HEK293 (cell line): ENCODE measurements around the gene GAPVD1.
"Not testable (repeated sequence)": the region's sequence is repeated elsewhere in the genome, so short reads cannot be mapped to it uniquely, and the experiment has no call there.

Experiments
- CTCF ChIA-PET: fragments of 350-600 bp; formaldehyde crosslinking; extraction: SDS; loops from one replicate; lab custom pipeline; 2021; ENCODE audit warnings: antibody characterized with exemption; lab: Yijun Ruan, JAX
- POLR2A ChIA-PET: fragments of 300-600 bp; formaldehyde crosslinking; extraction: SDS; loops from one replicate; lab custom pipeline; 2020; ENCODE audit warnings: antibody characterized with exemption, inconsistent platforms; lab: Yijun Ruan, JAX
- H3K27ac ChIP-seq: fragments of 200-500 bp; sonication (Bioruptor generic); 2 replicates; pipeline ENCODE4 v1.5.1; 2014; ENCODE audit warnings: low read depth, low read length, control low read depth, inconsistent platforms; ENCODE audit errors: extremely low read depth
- H3K36me3 ChIP-seq, 2 experiments: fragments of 200-500 bp in 1 of 2; sonication (Bioruptor generic) in 1 of 2; 1 replicate in 1 of 2; 2 replicates in 1 of 2; pipeline ENCODE4 v1.5.1; 2014 to 2017; ENCODE audit warnings: inconsistent platforms in 2 of 2, low read length in 2 of 2; ENCODE audit not compliant: control insufficient read depth in 2 of 2, insufficient read depth in 1 of 2
- H3K4me1 ChIP-seq: fragments of 200-500 bp; sonication (Bioruptor generic); 2 replicates; pipeline ENCODE4 v1.5.1; 2014; ENCODE audit warnings: mild to moderate bottlenecking, low read length, inconsistent platforms; ENCODE audit not compliant: control insufficient read depth, insufficient read depth
- H3K4me3 ChIP-seq: 2 replicates; pipeline ENCODE4 v1.5.1; 2011; ENCODE audit warnings: low read depth, mild to moderate bottlenecking, control low read depth, low read length, moderate library complexity
- H3K9me3 ChIP-seq: fragments of 200-500 bp; sonication (Bioruptor generic); 2 replicates; pipeline ENCODE4 v1.5.1; 2014; ENCODE audit warnings: low read depth, low read length, inconsistent platforms; ENCODE audit not compliant: control insufficient read depth, insufficient read depth
- BCL11A ChIP-seq: fragments of 450-650 bp; formaldehyde crosslinking; IDR thresholded peaks from 2 replicates; pipeline ENCODE4 v1.5.1; 2016; ENCODE audit warnings: low read depth, missing biosample characterization, missing genetic modification characterization
- HOXC10 ChIP-seq: sonication (generic); formaldehyde crosslinking; IDR thresholded peaks from 2 replicates; pipeline ENCODE4 v1.8.1; 2023; ENCODE audit warnings: mild to moderate bottlenecking, missing genetic modification reagents
- IKZF3 ChIP-seq: fragments of 450-650 bp; IDR thresholded peaks from 2 replicates; pipeline ENCODE4 v1.5.0; 2018; ENCODE audit warnings: missing biosample characterization, mild to moderate bottlenecking, missing genetic modification characterization, moderate library complexity
- INSM2 ChIP-seq: fragments of 450-650 bp; formaldehyde crosslinking; IDR thresholded peaks from 2 replicates; pipeline ENCODE4 v1.5.1; 2016; ENCODE audit warnings: missing biosample characterization, missing genetic modification characterization
- PRDM6 ChIP-seq: fragments of 450-650 bp; formaldehyde crosslinking; IDR thresholded peaks from 2 replicates; pipeline ENCODE4 v1.5.1; 2017; ENCODE audit warnings: missing biosample characterization, missing genetic modification characterization
- ZNF114 ChIP-seq: fragments of 450-650 bp; formaldehyde crosslinking; IDR thresholded peaks from 2 replicates; pipeline ENCODE4 v1.5.0; 2017; ENCODE audit warnings: missing biosample characterization, missing genetic modification characterization
- ZNF138 ChIP-seq: fragments of 450-650 bp; formaldehyde crosslinking; IDR thresholded peaks from 2 replicates; pipeline ENCODE4 v1.5.1; 2016; ENCODE audit warnings: missing biosample characterization, missing genetic modification characterization, borderline replicate concordance
- ZNF18 ChIP-seq: fragments of 450-650 bp; formaldehyde crosslinking; IDR thresholded peaks from 2 replicates; pipeline ENCODE4 v1.5.1; 2016; ENCODE audit warnings: missing biosample characterization, missing genetic modification characterization
- ZNF26 ChIP-seq: fragments of 450-650 bp; formaldehyde crosslinking; IDR thresholded peaks from 2 replicates; pipeline ENCODE4 v1.5.1; 2016; ENCODE audit warnings: missing biosample characterization, missing genetic modification characterization
- ZNF610 ChIP-seq: fragments of 450-650 bp; formaldehyde crosslinking; IDR thresholded peaks from 2 replicates; pipeline ENCODE4 v1.5.1; 2016; ENCODE audit warnings: missing biosample characterization, missing genetic modification characterization, borderline replicate concordance
- ZNF707 ChIP-seq: fragments of 450-650 bp; formaldehyde crosslinking; IDR thresholded peaks from 2 replicates; pipeline ENCODE4 v1.5.1; 2016; ENCODE audit warnings: missing biosample characterization, missing genetic modification characterization
- ZNF830 ChIP-seq: fragments of 450-650 bp; IDR thresholded peaks from 2 replicates; pipeline ENCODE4 v1.5.0; 2018; ENCODE audit warnings: missing biosample characterization, missing genetic modification characterization, low read depth, mild to moderate bottlenecking, moderate library complexity

GAPVD1 gene

GRCh38 chr9:125280945-125281344, 19.3 kb downstream of the GAPVD1 start (continued):
- TF ChIP-seq INSM2 (tag by site-specific recombination): no peak
- TF ChIP-seq ZNF26 (tag by site-specific recombination): no peak
- TF ChIP-seq HOXC10 (CRISPR knock-in tag): no peak

GRCh38 chr9:125284855-125285254, 23.2 kb downstream of the GAPVD1 start:
- POLR2A ChIA-PET: no interaction called here
- peaks cover under 1 to 3% of the 10 kb centered on the region in 2 experiments; a peak in 2 of 3 replicates for H3K36me3 ChIP-seq
- no peak overlapping the region for H3K27ac ChIP-seq
- H3K4me3 ChIP-seq: no peak overlapping the region
- TF ChIP-seq ZNF114 (tag by site-specific recombination) (no peak), PRDM6 (tag by site-specific recombination) (peak; percentile 38; the same call in 1 of the 2 replicates)
- H3K4me1 ChIP-seq: no peaks in the 10 kb centered on the region
- no peaks in the 10 kb centered on the region for H3K9me3 ChIP-seq
- CTCF ChIA-PET: no interaction called here

GRCh38 chr9:125286935-125287433, 25.4 kb downstream of the GAPVD1 start:
- H3K4me3 ChIP-seq, H3K27ac ChIP-seq, H3K9me3 ChIP-seq, H3K4me1 ChIP-seq, H3K36me3 ChIP-seq, CTCF ChIA-PET: not testable (repeated sequence)
- POLR2A ChIA-PET: interaction anchor here (0.5 to 1.4 kb wide), 3 partner anchors 9 to 46 kb away, joined by 3 to 5 read pairs (median 5); partner anchors contain the start of gene HSPA5

GRCh38 chr9:125293134-125293533, 31.5 kb downstream of the GAPVD1 start:
- CTCF ChIA-PET: no interaction called here
- H3K4me3 ChIP-seq: no peak overlapping the region
- POLR2A ChIA-PET: no interaction called here
- H3K9me3 ChIP-seq: no peaks in the 10 kb centered on the region
- H3K36me3 ChIP-seq: no peaks in the 10 kb centered on the region; a peak in 1 of 3 replicates
- TF ChIP-seq IKZF3: 0 out of 2 replicates have a peak, but pooled peaks have one; percentile 2
- TF ChIP-seq PRDM6 (tag by site-specific recombination): peak; percentile 57; the same call in 1 of the 2 replicates
- TF ChIP-seq ZNF610 (tag by site-specific recombination): no peak
- TF ChIP-seq, all 188 proteins: peak for 2
- H3K27ac ChIP-seq: no peak overlapping the region
- no peaks in the 10 kb centered on the region for H3K4me1 ChIP-seq

GRCh38 chr9:125295657-125296056, 34.0 kb downstream of the GAPVD1 start:
- Histone ChIP-seq H3K27ac (no peak overlapping the region), H3K4me1 (no peaks in the 10 kb centered on the region), H3K4me3 (no peak overlapping the region), H3K9me3 (no peaks in the 10 kb centered on the region), H3K36me3 (peaks cover 8 to 10% of the 10 kb centered on the region in 2 experiments)
- ChIA-PET CTCF (interaction anchor here (0.5 to 1.0 kb wide), 2 partner anchors 9 to 66 kb away, joined by 3 read pairs; no protein-coding TSS in a partner anchor), POLR2A (interaction anchor here (0.7 kb wide), 2 partner anchors 8 to 454 kb away, joined by 3 to 9 read pairs; no protein-coding TSS in a partner anchor)
- TF ChIP-seq ZNF707 (tag by site-specific recombination): no peak
- TF ChIP-seq ZNF138 (tag by site-specific recombination): no peak
- no peak for TF ChIP-seq ZNF18 (tag by site-specific recombination)
- TF ChIP-seq BCL11A (tag by site-specific recombination): no peak
- no peak for TF ChIP-seq ZNF830
